Lower leg skin (tissue), 4 donors: ENCODE data around the gene SORCS1. TPM values are rescaled to one million over a fixed set of nuclear protein-coding genes. Genes with fewer than 3 reads are reported as not detected.

Source experiments
- DNase-seq, 2 donors: peaks; one replicate each; pipeline ENCODE4 v3.0.0-alpha.2; 2019; ENCODE audit warnings: low spot score in 2 of 2
- H3K4me3 ChIP-seq: fragments of 200-600 bp; sonication (generic); 2 replicates; pipeline ENCODE4 v1.5.1; 2017; ENCODE audit warnings: mild to moderate bottlenecking, low read depth; ENCODE audit not compliant: poor library complexity, severe bottlenecking
- POLR2A ChIP-seq, 2 donors: fragments of 450-650 bp; IDR thresholded peaks; one replicate each; pipeline ENCODE4 v1.6.1; 2016 to 2017; ENCODE audit warnings: antibody characterized with exemption in 2 of 2, mild to moderate bottlenecking in 1 of 2, moderate library complexity in 1 of 2
- WGBS, 2 donors: methylation state at CpG; one replicate each; pipeline ENCODE4 v1.1.5; 2018; 5-methylcytosine and 5-hydroxymethylcytosine counted together
- intact Hi-C: fragments of 100-400 bp; cut with DNase I; formaldehyde crosslinking; loops from one replicate; pipeline ENCODE4 v1.15.0; 2023; ENCODE audit warnings: low total_unique reads
- total RNA-seq, 4 donors: library from RNA; depleted of rRNA; stranded (reverse); fragments of >200 nt; gene quantifications; one replicate each; pipeline ENCODE4 v1.1.0, GENCODE V29; 2016
- TF ChIP-seq, protein P1 (sequence below), 3 donors: fragments of 450-650 bp; IDR thresholded peaks; one replicate each; pipeline ENCODE4 v1.5.1; 2016; ENCODE audit warnings: antibody characterized with exemption in 3 of 3, mild to moderate bottlenecking in 3 of 3, moderate library complexity in 2 of 3

Gene SORCS1
- total RNA-seq, 4 donors from 2014 or later = 2.2 to 5.3 (median 2.9) TPM

DNA sequence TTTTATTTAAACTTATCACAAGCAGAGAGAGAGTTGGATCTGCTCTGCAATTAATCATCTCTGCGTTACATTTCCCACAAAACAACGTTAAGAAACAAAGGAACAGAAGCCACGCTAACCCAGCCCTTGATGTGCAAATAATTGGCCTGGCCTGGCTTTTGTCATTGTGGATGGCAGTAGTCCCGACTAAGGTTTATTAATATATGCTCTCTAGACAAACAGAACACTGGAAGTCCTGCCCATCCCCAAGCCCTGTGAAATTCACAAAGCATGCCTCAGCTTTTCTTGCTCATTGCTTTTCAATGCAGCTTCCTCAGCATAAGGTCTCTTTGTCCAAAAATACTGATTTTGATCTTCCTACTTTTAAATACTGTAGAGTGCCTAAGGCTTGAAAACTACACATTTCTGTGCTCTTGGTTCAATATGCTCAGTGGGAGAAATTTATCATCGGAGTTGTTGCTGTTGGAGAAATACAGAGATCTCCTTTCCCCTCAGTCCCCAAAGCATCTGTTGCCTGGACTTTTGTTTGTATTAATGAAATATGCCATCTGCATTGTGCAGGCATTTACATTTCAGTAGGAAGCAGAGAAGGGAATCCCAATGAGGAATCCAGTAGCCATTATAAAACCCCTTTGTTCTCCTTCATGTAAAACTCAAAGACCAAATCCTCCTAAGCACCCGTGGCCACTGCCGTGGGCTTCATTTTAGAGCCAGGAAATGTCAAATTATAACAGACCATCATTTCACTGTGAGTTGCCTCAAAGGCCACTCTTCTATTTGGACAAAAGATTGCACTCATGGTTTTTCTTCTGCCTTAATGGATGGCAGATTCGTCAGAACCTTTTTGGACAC, 61.1 kb downstream of the SORCS1 start:
- no peak overlapping the region for H3K4me3 ChIP-seq
- TF ChIP-seq, protein P1, sequence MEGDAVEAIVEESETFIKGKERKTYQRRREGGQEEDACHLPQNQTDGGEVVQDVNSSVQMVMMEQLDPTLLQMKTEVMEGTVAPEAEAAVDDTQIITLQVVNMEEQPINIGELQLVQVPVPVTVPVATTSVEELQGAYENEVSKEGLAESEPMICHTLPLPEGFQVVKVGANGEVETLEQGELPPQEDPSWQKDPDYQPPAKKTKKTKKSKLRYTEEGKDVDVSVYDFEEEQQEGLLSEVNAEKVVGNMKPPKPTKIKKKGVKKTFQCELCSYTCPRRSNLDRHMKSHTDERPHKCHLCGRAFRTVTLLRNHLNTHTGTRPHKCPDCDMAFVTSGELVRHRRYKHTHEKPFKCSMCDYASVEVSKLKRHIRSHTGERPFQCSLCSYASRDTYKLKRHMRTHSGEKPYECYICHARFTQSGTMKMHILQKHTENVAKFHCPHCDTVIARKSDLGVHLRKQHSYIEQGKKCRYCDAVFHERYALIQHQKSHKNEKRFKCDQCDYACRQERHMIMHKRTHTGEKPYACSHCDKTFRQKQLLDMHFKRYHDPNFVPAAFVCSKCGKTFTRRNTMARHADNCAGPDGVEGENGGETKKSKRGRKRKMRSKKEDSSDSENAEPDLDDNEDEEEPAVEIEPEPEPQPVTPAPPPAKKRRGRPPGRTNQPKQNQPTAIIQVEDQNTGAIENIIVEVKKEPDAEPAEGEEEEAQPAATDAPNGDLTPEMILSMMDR (IDR thresholded peaks at IDR 0.05) = no peak
- TF ChIP-seq POLR2A (IDR thresholded peaks at IDR 0.05) = no peak
- WGBS, 2 donors = 53 to 61% methylated on average over 8 of the region's 8 CpGs
- DNase-seq = no peak
- intact Hi-C loops = no loop called here

DNA sequence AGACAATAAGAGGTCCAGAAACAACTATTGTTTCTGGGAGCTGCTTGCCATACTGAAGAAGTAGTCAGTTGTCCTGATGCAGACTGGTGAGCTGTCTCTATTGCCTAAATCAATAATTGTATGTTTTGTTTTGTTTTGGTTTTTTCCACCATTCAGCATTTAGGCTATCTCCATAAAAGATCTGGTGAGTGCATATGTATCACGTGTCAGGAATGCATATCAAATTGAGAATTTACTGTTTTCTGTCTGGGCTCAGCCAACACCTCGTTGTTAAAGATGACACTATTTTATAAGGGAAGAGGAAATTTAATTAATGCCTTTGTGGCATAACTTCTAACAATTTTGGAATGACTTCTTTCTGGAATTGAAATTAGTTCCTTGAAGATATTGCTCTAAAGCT, 66.2 kb downstream of the SORCS1 start:
- intact Hi-C loops = no loop called here
- WGBS, 2 donors = 26 to 37% methylated on average over 2 of the region's 2 CpGs
- TF ChIP-seq, protein P1 (IDR thresholded peaks at IDR 0.05) = no peak
- TF ChIP-seq POLR2A (IDR thresholded peaks at IDR 0.05) = no peak

GRCh38 chr10:107094824-107095522, 69.5 kb downstream of the SORCS1 start:
- DNase-seq = no peak
- 87 to 92% methylated on average over 6 of the region's 6 CpGs for WGBS, 2 donors
- H3K4me3 ChIP-seq = no peak overlapping the region
- TF ChIP-seq, protein P1 (IDR thresholded peaks at IDR 0.05) = no peak
- no peak for TF ChIP-seq POLR2A (IDR thresholded peaks at IDR 0.05)
- intact Hi-C loops = no loop called here

More for the DNA sequence above, 66.2 kb downstream of the SORCS1 start:
- DNase-seq = no peak
- no peak overlapping the region for H3K4me3 ChIP-seq

GRCh38 chr10:107092321-107092720, 72.2 kb downstream of the SORCS1 start:
- intact Hi-C loops = no loop called here
- H3K4me3 ChIP-seq = no peak overlapping the region
- 58 to 63% methylated on average over 1 of the region's 1 CpG for WGBS, 2 donors
- DNase-seq = no peak
- TF ChIP-seq, protein P1 (IDR thresholded peaks at IDR 0.05) = no peak
- no peak for TF ChIP-seq POLR2A (IDR thresholded peaks at IDR 0.05)

GRCh38 chr10:107091126-107091525, 73.4 kb downstream of the SORCS1 start:
- DNase-seq = no peak
- no peak for TF ChIP-seq POLR2A (IDR thresholded peaks at IDR 0.05)
- TF ChIP-seq, protein P1 (IDR thresholded peaks at IDR 0.05) = no peak
- intact Hi-C loops = no loop called here
- H3K4me3 ChIP-seq = no peak overlapping the region
- 71 to 84% methylated on average over 2 of the region's 2 CpGs for WGBS, 2 donors
